ENCODE measurements around the gene KLC1.
A peak's percentile ranks its signal among the peaks of the same experiment; 100 is the strongest.

The KLC1 gene

GRCh38 chr14:103705118-103705503 is 76.1 kb downstream of the KLC1 start:
- peak; percentile 35 for DNase-seq (ENCODE audit: low read depth)

DNA sequence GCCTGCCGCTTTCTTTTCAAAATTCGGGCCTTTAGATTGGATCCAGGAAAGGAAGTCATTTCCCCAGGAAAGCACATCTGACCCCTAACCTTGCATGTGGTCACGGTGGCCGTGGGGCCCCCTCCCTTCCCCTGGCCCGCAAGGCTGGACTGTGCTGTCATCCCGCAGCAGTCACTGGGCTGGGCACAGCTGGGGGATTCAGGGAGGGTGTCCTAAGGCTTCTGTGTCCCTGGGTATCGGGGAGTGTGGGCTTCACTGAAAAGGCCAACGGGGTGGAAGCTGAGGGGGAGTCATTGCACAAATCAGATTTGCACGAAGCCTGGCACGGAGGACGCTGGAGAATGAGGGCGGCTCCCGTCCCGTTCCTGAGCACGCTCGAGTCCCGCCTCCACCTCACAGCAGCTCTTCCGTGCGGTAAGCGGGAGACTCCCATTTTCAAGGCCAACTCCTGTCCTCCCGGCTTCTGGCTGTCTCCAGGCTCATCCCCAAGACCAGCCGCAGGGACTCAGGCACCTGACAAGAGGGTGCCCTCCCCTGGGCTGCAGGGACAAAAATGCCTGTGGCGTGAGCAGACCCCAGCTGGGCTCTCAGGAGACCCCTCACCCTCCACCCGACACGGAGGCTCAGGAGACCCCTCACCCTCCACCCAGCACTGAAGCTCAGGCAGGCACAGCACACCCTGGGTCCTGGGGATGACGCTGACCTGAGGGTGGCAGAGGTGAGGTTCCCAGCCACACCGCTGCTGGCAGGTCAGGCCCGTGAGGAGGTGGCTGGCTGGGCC is 76.7 kb downstream of the KLC1 start:
- no peak for DNase-seq (ENCODE audit: low read depth)

DNA sequence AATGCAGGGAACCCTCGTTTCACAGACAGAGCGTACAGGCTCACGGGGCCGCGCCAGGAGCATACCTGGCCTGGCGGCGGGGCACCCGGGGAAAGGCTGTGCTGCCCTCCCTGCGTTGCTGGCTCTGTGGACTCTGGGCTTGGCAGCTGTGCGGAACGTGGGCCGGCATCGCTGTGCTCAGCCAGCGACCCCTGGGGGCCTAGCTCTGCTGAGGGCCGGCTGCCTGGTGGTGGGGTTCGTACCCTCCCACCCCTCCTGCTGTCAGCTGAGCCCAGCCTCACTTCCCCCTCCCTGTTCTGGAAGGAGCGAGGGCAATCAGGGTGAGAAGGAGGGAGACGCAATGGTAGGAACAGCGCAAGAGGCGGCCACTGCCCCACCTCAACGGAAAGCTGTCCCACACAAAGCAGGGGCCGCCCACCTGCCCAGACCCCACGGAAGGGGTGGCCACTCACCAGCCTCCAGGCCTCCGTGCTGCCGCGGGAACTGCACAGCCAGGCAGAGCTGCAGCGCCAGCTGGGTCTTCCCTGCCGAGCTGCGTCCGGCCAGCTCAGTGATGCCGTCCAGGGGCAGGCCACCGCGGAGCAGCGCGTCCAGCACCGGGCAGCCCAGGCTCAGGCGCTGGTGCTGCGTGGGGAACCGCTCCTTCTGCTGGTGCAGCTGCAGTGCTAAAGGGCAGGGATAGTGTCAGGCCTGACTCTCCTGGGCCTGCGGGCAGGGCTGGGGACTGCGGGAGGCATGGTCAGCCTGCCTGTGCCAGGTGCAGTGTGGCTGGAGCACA is 77.7 kb downstream of the KLC1 start:
- no peak for DNase-seq (ENCODE audit: low read depth)

- no peak for DNase-seq (ENCODE audit: low read depth)
Observed at GRCh38 chr14:103707329-103708263, 78.6 kb downstream of the KLC1 start.

GRCh38 chr14:103708750-103709187 is 79.8 kb downstream of the KLC1 start:
- DNase-seq (ENCODE audit: low read depth): no peak

- DNase-seq (ENCODE audit: low read depth): no peak
Observed at GRCh38 chr14:103709814-103710213, 80.8 kb downstream of the KLC1 start.

DNA sequence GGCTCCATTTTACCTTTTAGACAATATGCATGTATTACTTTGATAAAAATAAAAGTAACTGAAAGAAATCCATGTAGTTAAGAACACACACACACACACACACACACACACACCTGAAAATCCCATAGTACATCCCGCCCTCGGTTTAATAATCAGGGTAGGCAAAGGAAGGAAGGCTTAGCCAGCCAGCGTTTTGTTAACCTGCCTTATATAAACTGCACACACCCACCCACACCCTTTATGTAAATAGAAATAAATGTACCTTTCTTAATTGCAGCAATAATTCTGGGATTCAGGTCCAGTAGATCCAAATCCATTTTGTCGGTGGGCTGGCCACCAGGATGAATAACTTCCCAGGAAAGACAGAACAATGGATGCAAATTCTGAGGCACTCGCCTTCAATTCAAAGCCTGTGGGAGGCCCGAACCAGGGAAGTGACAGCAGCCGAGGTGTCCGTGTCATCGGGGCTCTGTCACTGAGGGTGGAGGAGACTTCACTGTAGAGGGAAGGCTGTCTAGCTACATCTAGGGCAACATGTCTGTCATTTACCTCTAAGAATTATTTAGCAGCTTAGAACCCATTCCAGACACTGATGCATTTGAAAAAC is 81.9 kb downstream of the KLC1 start:
- DNase-seq (ENCODE audit: low read depth): no peak

- DNase-seq (ENCODE audit: low read depth): no peak
Observed at GRCh38 chr14:103711516-103712431, 82.8 kb downstream of the KLC1 start.

DNA sequence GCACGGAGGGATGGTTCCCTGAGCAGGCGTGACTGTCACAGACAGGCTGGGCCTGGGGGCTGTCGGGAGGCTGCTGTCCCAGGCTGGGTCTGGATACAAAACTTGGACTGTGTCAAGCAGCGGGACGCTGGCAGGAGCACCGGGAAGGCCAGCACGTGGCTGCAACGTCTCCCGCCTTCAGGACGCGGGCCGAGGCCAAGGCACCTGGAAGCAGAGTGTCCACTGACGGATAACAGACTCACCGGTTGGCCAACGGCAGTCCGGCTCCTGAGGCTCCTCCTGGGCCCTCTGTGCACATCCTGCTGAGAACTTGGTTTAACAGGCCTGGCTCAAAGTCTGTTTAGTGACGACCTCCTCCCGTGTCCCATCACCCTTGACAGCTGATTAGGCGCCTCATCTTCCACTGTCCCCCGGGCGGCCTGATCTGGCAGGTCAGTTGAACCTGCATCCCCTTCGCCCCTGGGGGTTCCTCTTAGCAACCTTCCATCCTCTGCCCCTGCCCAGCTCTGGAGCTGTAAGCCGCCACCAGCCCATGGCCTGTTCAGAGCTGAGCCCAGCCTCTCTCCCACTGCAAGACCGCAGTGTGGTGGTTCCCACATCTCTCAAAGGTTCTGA is 83.7 kb downstream of the KLC1 start:
- DNase-seq (ENCODE audit: low read depth): no peak

- DNase-seq (ENCODE audit: low read depth): no peak
Observed at GRCh38 chr14:103713304-103714062, 84.5 kb downstream of the KLC1 start.

GRCh38 chr14:103714063-103714724 is 85.2 kb downstream of the KLC1 start:
- no peak for DNase-seq (ENCODE audit: low read depth)

DNA sequence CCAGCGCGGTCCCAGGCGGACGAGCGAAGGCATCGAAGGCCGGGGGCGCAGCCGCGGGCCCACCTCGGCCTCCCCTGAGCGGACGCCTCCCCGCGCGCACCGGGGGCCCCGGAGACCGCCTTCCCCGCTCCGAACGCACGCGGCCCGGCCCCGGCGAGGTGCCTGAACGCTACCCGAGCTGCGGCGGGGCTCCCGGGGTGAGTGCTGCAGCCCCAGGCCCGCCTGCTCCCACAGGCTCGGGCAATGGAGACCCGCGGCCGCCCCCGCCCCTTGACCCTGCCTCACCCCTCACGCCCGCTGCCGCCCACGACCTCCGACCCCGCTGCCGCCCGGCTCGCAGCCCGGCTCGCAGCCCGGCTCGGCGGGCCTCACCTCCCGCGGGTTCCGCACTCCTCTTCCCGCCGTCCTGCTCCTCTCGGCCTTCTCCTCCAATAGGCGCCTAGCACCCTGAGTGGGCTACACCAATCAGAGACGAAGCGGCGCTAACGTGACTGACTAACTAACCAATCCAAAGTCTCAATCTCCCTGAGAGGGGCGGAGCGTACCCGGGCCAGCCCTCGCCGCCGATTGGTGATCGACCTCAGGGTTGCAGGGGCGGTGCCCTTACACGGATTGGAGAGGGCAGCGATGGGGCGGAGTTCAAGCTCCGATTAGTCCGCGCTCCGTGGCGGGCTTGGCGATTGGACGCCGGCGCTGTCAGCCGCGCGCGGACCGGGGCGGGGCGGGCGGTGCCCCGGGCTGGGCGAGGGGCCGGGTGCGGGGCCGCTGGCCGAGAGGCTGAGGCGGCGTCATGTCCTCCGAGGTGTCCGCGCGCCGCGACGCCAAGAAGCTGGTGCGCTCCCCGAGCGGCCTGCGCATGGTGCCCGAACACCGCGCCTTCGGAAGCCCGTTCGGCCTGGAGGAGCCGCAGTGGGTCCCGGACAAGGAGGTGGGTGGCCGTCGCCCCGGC is 86.3 kb downstream of the KLC1 start, which contains the start of the genes XRCC3 and ZFYVE21:
XRCC3 (minus strand) TSS at position 400 of the 949 bp plus-strand sequence. CDS start 4,364 bp downstream, outside the sequence.
ZFYVE21 (plus strand) TSS at position 759 of the 949 bp plus-strand sequence; CDS start at position 791, 32 bp downstream.
- DNase-seq (ENCODE audit: low read depth): peak; percentile 96

- DNase-seq (ENCODE audit: low read depth): no peak
Observed at GRCh38 chr14:103716091-103716801, 87.2 kb downstream of the KLC1 start.

DNA sequence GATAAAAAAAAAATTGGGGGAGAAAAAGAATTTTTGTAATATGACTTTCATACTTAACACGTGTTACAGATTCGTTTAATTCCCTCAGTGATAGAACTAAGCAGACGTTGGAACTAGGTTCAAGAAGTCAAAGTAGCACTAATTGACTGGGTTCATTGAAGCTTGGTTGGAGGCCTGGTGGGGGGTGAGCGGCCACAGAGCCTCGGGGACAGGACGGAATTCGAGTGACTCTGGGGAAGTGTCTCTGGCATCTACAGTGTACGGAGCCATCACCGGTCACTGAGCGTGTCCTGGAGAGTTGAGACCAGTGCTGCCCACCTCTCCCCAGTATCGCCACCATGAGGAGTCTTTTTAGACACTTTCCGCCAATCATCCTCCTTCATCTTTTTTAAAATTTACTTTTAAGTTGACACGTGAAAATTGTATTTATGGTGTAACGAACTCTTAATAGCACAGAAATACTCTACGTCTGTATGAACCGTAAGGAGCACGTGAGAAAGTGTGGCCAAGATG is 87.9 kb downstream of the KLC1 start:
- no peak for DNase-seq (ENCODE audit: low read depth)

- no peak for DNase-seq (ENCODE audit: low read depth)
Observed at GRCh38 chr14:103718572-103718971, 89.6 kb downstream of the KLC1 start.

- no peak for DNase-seq (ENCODE audit: low read depth)
Observed at GRCh38 chr14:103719751-103720150, 90.7 kb downstream of the KLC1 start.

Measured in CMK (cell line).